HG03457 (cell line): ENCODE measurements around the gene SLC25A12.
A peak's percentile ranks its signal among the peaks of the same experiment; 100 is the strongest.
"Not testable (repeated sequence)": the region's sequence is repeated elsewhere in the genome, so short reads cannot be mapped to it uniquely, and the experiment has no call there.

ENCODE experiments used
- ATAC-seq: cut with Tn5 transposase; IDR thresholded peaks from one replicate; pipeline ENCODE4 v1.9.1; 2021; ENCODE audit warnings: moderate number of reproducible peaks; ENCODE audit not compliant: unreplicated experiment

The SLC25A12 gene, protein sequence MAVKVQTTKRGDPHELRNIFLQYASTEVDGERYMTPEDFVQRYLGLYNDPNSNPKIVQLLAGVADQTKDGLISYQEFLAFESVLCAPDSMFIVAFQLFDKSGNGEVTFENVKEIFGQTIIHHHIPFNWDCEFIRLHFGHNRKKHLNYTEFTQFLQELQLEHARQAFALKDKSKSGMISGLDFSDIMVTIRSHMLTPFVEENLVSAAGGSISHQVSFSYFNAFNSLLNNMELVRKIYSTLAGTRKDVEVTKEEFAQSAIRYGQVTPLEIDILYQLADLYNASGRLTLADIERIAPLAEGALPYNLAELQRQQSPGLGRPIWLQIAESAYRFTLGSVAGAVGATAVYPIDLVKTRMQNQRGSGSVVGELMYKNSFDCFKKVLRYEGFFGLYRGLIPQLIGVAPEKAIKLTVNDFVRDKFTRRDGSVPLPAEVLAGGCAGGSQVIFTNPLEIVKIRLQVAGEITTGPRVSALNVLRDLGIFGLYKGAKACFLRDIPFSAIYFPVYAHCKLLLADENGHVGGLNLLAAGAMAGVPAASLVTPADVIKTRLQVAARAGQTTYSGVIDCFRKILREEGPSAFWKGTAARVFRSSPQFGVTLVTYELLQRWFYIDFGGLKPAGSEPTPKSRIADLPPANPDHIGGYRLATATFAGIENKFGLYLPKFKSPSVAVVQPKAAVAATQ

DNA sequence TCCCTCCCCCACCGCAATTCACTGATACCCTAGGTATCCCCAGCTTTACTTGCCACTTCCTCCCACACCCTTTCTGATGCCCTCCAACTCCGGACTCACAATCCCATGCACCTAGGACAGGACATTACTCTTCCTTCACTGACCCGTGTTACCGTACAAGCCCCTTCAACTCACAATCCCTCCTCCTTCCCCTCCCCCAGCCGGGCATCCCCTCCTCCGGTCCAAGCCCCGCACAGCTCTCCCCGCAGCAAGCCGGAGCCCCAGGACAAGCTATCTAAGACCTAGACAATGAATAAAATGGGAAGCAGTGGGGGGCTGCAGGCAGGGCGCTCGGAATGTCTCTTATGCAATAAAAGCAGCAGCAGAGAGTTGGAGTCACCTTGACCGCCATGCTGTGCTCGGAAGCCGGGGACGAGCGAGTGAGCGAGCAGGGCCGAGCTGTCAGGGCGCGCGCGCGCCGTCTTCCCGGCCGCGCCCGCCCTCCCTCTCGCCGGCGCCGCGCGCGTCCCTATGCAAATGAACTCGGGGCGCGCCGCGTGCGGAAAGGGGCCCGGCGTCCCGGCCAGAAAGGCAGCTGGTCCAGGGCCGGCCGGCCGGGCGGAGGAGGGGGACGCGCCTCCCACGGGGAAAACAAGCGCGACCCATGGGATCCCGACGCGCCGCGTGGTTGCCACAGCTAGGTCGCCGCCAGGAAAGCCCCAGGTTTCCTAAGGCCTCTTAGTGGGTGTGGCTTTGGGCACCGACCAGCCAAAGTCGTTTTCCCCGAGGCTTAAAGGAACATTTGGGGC, at the start of gene SLC25A12:
Gene SLC25A12, minus strand, starts transcription at position 421 of the 788 bp plus-strand sequence. Its CDS starts 30 bp downstream, at position 391.
- ATAC-seq: peak; percentile 89

DNA sequence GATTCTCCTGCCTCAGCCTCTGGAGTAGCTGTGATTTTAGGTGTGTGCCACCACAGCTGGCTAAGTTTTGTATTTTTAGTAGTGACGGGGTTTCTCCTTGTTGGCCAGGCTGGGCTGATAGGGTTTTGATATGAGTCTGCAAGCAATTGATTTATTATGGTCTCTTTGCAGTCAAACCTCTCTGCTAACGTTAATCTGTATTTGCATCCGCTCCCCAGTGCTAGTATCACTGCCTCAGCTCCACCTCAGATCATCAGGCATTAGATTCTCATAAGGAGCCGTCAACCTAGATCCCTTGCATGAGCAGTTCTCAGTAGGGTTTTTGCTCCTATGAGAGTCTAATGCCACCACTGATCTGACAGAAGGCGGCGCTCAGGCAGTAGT, 47.3 kb upstream of the SLC25A12 start:
- no peak for ATAC-seq

DNA sequence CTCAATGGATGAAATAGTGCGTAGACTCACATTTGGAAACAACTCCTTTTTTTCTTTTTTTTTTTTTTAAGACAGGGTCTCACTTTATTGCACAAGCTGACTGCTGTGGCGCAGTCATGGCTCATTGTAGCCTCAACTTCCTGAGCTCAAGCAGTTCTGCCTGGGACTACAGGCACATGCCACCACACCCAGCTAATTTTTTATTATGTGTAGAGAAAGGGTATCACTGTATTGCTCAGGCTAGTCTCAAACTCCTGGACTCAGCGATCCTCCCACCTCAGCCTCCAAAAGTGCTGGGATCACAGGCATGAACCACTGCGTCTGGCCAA, 45.7 kb upstream of the SLC25A12 start:
- no peak for ATAC-seq

DNA sequence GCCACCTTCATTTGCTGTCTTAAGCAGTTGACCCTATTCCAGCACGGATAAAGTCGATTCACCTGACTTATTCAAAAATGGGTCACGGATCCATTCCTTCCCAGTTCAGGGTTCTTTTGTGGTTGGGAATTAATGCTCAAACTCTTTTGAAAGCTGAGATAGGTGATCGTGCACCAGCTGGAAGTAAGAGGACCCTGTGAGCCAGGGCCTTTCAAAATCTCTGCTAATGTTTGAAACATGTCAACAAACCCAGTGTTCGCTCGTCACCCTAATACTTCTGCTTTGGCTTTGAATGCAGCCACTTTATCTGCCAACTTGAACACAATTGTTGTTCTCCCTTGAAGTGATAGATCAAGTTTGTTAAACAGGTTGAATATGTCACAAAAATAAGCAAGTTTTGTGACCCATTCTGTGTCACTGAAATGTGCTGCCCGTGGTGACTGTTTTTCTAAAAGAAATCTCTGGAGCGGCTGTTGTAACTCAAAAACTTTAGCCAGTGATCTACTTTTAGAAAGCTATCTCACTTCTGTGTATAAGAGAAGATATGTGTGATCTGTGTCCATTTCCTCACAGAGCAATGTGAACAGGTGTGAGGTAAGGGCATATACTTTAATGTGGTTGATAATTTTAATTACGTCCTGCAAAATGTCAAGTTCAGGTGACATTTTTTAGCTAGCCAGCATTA, 45.2 kb upstream of the SLC25A12 start:
- ATAC-seq: no peak

DNA sequence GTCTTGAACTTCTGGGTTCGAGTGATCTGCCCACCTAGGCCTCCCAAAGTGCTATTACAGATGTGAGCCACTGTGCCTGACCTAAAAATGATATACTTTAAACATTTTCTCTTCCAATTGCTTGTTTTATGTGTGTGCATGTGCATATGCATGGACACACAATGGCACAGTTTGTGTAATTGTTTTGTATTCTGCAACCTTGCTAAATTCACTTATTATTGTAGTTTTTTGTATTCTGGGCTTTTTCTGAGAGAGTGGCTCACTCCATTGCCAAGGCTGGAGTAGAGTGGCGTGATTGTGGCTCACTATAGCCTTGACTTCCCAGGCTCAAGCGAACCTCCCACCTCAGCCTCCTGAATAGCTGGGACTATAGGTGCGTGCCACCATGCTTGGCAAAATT, 36.3 kb upstream of the SLC25A12 start:
- no peak for ATAC-seq

DNA sequence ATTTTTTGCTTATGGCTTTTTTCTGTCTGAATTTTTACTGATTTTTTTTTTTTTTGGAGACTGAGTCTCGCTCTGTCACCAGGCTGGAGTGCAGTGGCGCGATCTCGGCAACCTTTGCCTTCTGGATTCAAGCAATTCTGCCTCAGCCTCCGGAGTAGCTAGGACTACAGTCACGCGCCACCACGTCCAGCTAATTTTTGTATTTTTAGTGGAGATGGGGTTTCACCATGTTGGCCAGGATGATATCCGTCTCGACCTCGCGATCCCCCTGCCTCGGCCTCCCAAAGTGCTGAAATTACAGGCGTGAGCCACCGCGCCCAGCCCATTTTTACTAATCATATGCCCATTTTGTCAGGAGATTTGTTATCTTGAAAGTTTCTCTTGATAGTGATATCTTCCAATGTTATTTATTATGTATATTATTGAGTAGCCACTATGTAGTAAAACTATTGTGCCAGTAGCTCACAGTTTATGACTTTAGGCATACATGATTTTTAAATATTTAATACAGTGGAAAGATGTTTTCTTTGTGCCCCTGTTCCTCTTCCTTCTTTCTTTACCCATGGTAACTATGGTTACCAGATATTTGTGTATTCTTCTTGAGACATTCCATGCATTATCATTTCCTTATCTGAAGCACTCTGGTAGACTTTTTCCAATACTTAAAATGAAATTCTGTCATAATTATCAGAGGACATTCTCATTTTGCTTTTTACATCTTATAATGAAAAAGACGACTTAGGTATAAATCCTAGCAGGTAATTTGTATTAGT, 30.3 kb upstream of the SLC25A12 start:
- ATAC-seq: no peak

DNA sequence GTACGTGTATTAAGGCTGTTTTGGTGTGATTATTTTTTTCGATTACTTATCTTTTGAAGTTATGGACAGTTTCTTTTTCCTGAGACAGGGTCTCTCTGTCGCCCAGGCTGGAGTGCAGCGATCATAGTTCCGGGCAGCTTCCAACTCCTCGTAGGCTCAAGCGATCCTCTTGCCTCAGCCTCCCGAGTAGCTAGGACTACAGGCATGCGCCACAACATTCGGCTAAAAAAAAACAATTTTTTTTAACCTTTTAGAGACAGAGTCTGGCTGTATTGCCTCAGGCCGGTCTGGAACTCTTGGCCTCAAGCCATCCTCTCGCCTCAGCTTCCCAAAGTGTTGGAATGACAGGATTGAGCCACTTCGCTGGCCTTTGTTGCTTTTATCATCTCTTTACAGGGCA, 29.2 kb upstream of the SLC25A12 start:
- peak; percentile 1 for ATAC-seq

DNA sequence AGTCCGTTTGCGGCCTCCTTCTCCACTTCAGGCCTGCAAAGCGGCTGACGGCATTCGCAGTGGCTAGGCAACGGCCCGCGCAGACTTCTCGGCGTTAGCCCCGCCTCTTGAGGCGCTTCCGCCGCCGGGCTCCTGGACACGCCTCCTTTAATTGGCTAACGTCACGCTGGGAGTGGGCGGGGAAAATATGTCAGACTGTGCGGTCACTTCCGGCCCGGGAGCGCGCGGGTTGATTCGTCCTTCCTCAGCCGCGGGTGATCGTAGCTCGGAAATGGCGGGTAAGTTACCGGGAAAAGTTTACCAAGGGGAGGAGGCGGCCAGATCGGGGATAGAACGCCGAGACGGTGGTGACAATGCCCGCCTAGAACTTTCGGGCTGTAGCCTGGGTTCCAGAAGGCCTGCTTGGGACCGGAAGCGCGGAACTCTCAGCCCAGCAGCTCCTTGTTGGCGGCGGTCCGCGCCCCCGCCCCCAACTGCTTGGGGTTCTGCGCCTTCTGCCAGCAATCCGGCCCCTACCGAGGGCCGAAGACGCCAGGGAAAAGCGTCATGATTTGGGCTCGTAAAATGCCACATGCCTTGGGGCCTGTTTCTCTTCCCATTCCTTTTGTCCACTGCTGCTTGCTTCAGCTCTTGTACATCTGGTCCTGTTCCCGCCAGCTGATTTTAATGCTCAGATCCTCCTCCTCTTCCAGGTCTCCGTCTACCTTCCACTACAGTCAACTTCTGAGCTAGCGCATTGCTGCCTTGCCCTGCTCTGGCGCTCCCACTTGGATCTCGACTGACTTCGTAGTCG, 28.4 kb upstream of the SLC25A12 start, which contains the start of gene HAT1:
Gene HAT1, plus strand, starts transcription at position 232 of the 793 bp plus-strand sequence. Its CDS starts 40 bp downstream, at position 272.
- peak; percentile 92 for ATAC-seq

DNA sequence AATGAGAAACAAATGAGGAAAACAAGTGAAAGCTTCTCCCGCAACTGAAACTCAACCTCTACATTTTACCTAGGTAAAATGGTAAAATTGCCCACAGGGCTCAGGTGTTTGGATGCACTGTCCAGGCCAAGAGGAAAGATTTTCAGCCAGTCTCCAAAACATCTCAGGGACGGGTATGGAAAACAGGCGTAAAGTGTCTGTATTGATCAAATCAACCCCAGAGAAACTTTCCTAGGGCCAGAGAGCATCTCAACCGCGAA, 27.9 kb upstream of the SLC25A12 start:
- ATAC-seq: no peak

DNA sequence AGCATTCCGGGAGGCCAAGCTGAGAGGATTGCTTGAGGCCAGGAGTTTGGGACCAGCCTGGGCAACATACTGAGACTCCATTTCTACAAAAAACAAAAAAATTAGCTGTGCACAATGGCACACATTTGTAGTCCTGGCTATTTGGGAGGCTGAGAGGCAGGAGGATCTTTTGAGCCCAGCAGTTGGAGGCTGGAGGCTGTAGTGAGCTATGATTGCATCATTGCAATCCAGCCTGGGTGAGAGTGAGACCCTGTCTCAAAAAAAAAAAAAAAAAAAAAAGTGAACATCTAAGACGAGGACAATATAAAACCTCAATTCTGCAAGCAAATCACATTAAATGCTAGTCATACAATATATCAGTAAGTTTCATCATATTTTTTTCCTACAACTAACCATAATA, 25.4 kb upstream of the SLC25A12 start:
- no peak for ATAC-seq

DNA sequence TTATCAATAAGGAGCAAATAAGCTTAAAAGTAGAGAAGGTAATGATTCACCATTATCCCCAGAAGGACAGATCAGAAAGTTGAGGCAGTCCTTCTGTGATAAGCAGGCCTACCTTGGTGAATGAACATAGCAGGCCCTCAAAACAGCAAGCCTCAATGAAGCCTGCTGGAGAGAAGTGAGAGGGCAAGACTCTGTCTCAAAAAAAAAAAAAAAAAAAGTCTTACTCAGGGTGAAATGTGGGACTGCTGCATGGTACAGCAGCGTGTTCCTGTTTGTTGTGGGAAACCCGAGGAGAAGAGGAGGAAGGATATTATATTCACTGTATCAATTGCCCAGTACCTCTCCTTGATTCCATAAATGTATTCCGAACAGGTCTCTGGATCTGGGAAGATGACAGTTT, 19.5 kb upstream of the SLC25A12 start:
- ATAC-seq: no peak

DNA sequence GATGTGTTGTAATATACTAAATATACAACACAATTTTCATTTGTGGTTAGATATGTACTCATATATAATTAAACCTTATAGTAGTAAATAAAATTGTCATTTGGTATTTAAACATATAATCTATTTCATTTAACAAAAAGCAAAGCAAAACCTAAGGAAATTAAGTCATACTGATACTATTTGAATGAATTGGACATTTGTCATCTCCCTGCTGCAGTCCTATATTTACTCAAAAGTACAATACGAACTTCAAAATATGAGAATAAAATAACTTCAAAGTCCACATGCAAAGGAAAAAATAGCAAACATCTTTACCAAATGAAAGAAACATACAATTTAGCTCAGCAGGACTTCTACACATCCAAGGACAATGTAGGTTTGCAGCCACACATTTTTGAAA, 16.4 kb upstream of the SLC25A12 start:
- ATAC-seq: no peak

DNA sequence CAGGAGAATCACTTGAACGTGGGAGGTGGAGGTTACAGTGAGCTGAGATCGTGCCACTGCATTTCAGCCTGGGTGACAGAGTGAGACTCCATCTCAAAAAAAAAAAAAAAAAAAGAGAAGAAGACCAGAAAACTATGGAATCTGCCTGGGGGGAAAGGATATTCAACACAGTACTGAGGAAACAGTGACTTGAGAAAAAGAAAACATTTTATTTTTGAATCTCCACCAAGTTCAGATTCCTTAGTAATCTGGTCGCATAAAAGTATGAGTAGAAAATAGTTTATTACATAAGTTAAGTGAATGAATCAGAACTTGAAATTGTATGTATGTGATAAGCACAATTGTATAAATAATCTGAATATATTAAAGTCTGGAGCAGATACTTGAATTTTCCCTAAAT, 15.2 kb upstream of the SLC25A12 start:
- no peak for ATAC-seq

DNA sequence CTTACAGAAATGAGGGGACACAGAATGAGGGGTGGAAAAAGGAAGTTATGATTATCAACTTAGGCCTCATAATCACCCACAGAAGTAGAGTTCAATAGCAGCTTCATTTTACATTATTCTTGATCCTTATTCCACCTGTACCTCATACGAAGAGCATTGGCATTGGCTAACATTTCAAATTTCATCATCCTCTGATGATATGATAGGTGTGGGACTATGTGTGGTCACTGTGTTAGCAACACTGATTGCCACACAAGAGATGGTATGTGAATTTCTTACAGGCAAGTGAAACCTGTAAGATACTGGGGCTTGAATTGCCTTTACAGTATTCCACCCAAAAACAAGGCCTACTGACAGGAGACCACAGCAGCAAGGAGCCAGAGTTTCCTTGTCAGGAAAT, 14.2 kb upstream of the SLC25A12 start:
- no peak for ATAC-seq

DNA sequence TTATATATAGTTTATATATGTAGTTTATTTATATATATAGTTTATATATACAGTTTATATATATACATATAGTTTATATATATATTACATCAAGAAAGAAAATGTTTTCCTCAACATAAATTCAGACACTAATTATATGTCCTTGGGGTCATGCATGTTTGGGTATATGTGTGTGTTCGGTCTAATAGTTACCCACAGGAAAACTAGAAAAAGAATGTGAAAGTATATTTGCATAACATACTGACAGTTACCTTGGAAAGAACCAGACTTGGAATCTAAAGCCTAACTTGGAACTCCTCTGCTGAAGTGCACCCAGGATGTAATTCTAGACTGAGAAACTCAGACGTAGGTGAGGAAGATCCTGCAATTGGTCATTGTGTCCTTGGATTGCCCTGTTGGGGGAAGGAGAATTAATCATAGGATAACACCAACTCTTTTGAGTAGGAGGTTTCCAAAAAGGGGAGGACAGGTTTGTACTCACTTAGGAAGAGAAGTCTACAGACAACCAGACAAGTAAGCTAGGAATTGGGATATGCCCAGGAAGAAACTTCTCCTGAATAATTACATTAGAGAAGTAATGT, 8.9 kb upstream of the SLC25A12 start:
- no peak for ATAC-seq

DNA sequence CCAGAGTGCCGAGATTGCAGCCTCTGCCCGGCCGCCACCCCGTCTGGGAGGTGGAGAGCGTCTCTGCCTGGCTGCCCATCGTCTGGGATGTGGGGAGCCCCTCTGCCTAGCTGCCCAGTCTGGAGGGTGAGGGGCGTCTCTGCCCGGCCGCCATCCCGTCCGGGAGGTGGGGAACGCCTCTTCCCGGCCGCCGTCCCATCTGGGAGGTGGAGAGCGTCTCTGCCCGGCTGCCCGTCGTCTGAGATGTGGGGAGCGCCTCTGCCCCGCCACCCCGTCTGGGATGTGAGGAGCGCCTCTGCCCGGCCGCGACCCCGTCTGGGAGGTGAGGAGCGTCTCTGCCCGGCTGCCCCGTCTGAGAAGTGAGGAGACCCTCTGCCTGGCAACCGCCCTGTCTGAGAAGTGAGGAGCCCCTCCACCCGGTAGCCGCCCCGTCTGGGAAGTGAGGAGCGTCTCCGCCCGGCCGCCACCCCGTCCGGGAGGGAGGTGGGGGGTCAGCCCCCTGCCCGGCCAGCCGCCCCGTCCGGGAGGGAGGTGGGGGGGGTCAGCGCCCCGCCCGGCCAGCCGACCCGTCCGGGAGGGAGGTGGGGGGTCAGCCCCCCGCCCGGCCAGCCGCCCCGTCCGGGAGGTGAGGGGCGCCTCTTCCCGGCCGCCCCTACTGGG, 5.7 kb upstream of the SLC25A12 start:
- ATAC-seq: not testable (repeated sequence)

DNA sequence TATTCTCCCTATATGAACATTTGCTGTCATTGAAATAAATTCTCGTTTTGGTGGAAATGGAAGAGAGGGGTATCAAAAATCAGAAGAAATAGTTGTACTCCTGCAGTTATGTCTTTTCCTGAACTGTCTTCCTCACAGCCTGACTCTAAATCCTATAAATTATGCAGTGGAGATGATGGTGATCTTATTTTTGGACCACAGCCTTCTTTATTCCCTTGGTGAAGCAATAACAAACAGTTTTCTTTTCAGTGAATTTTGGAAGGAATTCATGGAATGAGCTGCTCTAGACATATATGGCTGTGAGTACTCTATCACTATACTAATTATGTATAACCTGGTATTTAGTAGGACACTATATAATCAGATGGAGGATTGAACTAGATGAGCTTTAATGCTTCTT, 1.7 kb upstream of the SLC25A12 start:
- ATAC-seq: no peak

DNA sequence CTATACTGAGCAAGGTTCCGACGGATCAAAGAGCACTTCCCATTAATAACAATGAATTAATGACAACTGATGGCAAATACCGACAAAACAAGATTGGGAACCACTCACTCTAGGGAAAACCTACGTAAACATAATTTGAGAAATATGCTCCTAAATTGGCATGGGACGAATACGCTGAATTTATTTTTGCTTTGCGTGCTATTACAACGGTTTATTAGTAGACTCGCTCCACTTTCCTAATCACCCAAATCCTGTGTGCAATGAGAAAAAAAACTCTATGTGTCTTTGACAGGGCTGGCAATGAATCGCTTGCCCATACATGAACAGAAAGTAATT, 536 bp upstream of the SLC25A12 start:
- no peak for ATAC-seq

DNA sequence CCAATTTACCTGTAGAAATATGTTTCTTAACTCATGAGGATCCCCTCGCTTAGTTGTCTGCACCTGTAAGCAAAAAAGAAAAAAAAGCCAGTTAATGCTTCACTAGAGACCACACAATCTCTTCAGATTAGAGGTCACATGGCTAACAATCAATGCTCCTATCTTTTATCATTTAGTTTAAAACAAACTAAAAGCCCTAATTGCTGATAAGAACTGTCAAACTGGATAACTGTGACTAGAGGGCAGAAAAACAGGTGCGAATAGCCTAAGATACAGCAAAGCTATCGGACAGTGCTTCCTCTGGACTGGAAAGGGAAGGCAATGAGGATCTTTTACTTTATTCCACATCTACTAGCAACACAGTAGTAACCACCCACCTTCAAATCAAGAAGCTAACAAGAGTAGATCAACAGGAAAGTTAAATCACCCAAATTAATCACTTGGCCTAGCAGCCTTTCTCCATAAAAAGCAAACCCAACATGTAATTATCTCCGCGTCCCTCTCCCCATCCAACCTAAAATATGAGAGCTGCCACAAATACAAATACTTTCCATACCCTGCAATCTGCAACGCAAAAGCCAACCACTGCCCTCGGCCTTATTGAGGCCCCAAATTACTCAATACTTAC, 734 bp downstream of the SLC25A12 start:
- ATAC-seq: peak; percentile 11
